Activated naive CD4-positive, alpha-beta T cell (primary cell): ENCODE data around the gene RIMS1.

ENCODE experiments used
- DNase-seq, 4 experiments: peaks; one replicate each; lab custom pipeline; 2025; lab: John Stamatoyannopoulos, UW

Gene RIMS1

DNA sequence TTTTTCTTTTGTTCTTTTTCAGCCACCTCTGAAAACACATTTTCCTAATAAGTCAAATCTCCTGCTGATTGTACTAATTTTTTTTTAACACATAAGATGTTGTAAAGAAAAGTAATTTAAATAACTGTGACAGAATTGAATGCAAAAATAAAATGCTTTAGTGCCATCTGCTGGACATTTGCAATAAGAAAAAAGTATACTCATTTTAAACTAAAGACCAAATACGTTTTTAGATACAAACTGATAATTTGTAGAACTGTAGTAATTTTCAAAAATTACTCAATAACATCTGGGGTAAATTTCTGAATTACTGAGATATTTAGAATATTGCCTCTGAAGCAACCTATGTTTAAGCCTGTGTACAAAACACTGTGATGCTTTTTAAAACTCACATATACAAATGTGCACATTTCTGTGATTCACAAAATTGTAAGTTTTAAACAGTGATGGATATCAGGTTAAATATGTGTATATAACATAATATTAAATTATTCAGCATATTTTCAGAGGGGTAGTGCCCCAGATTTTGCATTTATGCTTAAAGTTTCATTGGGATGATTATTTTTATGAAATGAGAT, 198.7 kb downstream of the RIMS1 start:
- no peak for DNase-seq

DNA sequence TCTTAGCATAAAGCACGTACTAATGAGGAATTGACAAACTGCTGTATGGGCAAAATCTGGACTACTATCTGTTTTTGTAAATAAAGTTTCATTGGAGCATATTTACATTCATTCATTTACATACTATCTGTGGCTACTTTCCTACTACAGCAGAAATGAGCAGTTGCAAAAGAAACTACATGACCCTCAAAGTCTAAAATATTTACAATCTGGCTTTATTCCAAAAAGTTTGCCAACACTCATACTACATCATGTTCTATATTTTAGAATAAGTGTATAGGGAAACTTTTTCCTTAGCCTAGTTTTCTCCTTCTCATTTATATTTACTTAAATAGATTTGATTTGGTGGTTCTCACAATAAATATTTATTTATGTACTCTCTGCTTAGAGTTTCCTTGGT, 208.2 kb downstream of the RIMS1 start:
- DNase-seq, result no peak

DNA sequence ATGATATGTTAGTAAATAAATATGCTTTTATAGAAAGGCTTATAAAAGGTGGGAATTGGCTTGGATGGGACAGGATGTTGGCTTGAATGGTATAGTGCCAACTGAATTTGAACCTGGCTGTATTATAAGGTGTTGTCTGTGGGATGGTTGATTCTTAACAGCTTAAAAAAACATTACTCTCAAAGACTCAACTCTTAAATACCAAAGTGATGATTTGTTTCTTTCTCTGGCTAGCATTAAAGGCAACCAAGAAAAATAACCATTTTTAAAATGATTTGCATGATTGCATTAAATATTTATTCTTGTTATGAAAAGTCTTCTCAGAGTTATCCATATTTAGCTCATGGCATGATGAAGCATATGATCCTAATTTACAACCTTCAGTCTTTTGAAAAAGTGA, 216.2 kb downstream of the RIMS1 start:
- no peak for DNase-seq

DNA sequence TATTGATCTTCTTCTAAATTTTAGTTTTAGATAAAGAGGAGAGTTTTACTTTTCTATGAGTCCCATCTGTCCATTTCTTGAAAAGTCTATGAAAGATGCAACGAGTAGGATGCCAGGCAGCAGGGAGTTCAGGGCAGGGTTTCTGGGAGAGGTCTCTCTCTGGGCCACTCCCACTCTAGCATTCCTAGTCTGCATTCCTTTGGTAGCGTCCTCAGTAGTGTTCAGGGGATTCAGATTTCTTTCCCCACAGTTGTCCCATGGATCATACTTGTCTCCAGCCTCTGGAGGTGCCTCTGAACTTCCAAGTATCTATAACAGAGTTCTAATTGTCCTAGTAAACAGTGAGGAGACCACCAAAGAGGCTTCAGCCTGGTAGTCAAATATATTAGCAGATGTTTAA, 225.3 kb downstream of the RIMS1 start:
- no peak for DNase-seq

DNA sequence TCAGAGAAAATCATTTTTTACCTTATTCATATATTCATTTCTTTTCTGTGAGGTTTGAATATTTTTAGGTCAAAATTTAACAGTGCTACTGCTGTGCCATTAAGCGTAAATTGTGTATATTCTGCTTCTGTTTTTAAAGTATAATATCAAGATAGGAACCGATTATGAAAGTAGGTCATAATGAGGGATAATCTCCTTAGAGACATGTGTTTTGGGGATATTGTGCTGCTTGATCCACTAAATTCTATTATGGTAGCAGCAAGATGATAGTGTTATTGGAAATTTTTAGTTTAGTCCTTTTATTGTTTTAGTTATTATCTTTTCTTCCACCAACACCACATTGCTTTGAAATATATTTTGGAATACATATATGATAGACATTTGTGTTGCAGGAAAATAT, 244.0 kb downstream of the RIMS1 start:
- DNase-seq, result no peak

DNA sequence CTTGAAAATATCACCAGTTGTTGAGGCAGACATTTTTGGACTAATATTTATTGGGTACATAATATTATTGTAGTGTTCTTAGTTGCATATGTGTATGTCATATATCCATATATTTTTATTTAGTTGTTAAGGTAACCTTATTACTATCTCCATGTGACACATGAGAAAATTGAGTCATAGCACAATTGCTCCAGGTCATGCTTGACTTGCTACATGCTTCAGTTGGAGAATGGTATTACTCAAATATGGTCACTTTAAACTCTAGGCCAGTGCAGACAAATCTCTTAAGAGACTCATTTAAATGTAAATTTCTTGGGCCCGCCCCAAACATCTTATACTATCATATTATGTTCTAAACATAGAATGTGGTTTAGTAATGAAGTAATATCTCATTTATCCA, 246.1 kb downstream of the RIMS1 start:
- DNase-seq, result no peak

DNA sequence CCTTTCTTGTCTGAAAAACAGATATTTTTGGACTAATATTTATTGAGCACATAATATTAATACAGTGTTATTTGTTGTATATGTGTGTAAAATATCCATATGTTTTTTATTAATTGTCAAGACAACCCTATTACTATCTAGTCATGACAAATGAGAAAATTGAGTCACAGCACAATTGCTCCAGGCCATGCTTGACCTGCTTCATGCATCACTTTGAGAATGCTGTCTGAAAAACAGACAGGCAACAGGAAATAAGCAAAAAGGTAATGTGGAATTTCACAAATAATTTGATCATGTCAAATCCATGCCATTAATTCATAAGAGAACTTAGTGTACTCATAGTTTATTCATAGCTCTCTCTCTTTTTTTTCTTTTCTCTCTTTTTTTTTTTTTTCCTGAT, 246.5 kb downstream of the RIMS1 start:
- no peak for DNase-seq

DNA sequence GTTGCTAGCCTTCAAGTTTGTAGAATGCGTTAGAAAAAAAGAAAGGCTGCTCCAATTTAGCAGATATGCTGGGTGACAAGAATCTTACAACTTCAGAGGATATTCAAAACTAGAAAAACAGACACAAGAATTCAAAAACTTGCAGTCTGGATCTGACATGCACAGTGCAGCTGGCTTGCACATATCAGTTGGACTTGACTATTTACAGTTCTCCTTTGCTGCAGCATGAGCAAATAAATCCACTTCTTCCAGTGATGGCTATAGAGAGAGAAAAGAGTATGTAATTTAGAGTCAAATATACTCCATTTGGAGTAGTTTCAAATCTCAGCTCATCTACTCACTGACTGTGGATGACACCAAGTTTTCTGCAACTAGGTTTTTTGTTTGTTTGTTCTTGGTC, 247.0 kb downstream of the RIMS1 start:
- no peak for DNase-seq

DNA sequence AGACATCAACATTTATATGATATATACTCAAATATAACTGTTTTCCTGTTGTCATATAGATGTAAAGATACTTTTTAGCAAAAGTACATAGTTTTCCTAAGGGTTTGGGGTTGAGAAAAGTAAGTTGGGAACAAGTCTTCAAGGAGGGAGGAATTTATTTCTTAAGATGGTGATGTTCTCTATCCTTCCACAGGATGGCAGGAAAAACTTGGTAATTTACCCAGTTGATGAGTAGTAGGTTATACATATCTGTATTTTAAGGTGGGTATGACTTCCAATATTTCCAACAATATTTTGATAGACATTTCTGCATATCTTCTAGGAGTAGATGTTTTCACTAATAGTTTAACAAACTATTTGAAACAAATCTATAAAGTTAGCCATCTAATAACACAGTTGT, 254.4 kb downstream of the RIMS1 start:
- DNase-seq, result no peak

DNA sequence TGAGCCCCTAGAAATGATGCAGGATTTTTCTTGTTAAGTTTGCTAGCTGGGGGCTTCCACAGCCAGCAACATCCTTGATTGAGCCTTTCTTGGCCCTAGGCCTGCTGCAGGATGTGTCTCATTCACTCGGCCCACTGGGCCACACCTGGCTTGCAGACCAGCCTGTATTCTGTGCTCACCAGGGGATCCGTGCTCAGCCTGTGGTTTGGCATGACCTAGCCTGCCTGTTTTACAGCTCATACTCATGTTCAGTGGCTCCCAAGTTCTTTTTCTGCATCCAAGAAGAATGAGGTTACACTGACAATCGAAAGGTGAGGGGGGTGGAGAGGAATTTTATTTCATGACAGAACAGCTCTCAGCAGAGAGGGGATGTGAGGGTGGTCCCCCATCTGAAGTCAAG, 263.4 kb downstream of the RIMS1 start:
- no peak for DNase-seq

DNA sequence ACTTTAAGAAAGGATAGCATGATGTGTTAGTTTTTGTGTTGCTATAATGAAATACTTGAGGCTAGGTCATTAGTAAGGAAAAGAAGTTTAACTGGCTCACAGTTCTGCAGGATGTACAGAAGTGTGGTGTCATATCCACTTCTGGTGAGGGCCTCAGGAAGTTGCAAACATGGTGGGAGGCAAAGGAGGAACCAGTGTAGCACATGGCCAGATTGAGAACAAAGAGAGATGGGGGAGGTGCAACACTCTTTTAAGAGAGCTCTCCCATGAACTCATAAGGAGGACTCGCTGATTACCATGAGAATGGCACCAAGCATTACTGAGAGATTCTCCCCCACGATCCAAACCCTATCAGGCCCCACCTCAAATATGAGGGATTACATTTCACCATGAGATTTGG, 265.4 kb downstream of the RIMS1 start:
- DNase-seq, result no peak

DNA sequence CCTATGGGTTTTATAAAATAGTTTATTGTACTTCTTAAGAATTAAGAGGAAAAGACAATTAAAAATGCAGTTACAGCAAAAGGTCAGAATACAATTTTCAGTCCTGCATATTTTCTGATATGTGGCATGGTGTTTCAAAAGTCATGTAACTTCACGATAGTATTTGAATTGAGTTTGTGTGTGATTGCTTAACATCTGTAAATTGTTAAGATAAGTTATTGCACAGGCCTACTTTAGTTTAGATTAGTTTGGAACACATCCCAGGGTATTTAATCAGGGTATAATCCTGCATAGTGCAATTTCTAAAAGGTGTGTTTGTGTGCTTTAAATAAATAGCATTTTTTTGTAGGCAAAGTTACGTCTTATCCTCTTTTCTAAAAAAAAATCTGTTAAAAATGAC, 289.6 kb downstream of the RIMS1 start:
- DNase-seq, result no peak

DNA sequence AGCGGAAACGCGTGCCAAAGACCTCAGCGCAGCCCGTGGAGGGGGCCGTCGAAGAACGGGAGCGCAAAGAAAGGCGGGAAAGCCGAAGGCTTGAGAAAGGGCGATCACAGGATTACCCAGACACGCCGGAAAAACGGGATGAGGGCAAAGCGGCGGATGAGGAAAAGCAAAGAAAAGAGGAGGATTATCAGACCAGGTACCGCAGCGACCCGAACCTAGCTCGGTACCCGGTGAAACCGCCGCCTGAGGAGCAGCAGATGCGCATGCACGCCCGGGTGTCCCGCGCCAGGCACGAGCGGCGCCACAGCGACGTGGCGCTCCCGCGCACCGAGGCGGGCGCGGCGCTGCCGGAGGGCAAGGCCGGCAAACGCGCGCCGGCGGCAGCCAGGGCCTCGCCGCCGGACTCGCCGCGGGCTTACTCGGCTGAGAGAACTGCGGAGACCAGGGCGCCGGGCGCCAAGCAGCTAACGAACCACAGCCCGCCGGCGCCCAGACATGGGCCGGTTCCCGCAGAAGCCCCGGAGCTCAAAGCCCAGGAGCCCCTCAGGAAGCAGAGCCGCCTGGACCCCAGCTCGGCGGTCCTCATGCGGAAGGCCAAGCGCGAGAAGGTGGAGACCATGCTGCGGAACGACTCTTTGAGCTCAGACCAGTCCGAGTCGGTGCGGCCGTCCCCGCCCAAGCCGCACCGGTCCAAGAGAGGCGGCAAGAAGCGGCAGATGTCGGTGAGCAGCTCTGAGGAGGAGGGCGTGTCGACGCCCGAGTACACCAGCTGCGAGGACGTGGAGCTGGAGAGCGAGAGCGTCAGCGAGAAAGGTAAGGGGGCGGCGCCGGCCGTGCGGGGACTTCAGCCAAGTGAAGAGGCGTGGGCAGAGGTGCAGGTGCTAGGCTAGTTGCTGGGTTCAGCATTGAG, 296.2 kb downstream of the RIMS1 start:
- DNase-seq, result no peak

DNA sequence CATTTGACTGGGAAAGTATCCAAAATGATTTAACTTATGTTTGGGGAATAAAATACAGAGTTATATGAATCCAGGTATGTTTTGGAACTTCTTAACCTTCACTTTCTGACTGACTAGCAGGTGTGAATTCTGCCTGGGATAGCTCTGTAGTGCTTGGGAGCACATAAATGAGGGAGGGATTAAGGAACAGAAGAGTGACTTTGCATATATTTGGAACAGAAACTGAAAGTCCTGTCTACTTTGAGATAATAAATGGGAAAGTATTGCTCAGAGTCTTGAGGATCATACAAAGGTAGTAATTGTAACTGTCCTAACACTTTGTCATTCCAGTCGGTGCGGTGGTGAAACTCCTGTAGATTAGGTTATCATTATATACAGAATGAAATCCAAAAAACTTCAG, 317.6 kb downstream of the RIMS1 start:
- DNase-seq, result no peak

DNA sequence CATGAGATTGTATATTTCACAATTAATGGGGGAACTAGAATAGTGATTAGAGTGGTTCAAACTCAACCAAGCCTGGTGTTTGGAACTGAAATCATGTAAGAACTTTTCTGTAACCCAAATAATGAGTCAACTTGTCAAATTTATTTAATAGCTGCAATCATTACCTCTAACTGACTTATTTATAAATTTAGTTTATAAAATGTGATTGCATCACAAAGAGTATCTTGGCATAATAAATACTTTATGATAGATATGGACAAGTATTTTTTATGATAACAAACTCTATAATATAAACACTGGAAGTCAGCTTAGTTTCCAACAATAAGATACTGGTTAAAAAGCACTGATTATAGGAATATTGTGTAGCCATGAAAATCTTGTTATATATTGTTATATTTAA, 319.1 kb downstream of the RIMS1 start:
- no peak for DNase-seq

DNA sequence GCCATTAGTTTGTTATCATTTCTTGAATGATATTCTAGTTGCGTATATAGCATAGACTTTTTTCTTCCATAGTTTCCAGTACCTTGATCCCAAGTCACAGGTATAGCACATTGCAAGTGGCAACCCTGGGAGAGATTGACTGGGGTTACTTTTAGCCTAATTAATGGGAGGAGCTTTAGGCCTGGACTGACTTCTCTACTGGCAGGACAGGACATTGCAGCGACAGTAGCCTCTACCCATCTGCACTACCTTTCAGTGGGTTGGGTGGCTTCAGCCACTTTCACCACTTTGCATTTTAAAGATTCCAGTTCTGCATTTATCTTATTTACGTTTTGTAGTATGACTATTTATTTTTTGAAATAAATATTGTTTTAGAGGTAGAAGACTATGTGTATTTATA, 320.3 kb downstream of the RIMS1 start:
- DNase-seq, result no peak

DNA sequence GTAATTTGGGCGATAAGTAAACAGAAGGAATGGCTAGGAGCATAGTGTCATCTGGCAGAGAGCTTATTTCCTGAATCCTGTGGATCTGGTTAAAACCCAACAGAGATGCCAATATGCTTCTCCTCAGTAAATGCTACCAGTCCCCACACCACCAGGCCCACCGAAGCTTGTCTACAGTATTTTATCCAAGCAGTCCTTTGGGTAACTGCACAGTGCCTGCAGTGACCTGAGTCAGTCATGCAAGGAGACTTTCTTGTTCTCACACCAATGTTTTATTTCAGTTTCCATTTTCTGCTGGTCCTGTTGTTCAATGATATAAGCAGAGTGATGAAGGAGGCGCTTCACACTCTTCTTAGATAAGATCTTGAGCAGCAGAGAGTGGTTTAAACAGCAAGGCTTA, 326.3 kb downstream of the RIMS1 start:
- no peak for DNase-seq

DNA sequence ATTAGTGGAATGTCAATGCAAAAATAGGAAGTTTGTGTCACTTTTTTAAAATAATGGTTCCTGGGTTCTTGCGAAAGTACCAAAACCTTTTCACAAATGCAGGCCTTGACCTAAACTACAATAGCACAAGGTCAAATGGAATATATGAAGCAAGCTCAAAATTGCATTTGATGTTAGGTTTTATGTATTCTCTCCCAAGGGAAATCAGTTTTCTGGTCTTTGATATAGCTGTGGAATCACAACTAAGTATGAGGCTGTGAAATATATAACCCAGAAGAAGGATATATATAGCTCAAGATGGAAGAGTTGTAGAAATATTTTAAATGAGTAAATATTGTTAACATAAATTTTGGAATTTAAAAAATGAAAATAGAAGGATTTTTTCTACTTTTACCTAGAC, 327.3 kb downstream of the RIMS1 start:
- no peak for DNase-seq

DNA sequence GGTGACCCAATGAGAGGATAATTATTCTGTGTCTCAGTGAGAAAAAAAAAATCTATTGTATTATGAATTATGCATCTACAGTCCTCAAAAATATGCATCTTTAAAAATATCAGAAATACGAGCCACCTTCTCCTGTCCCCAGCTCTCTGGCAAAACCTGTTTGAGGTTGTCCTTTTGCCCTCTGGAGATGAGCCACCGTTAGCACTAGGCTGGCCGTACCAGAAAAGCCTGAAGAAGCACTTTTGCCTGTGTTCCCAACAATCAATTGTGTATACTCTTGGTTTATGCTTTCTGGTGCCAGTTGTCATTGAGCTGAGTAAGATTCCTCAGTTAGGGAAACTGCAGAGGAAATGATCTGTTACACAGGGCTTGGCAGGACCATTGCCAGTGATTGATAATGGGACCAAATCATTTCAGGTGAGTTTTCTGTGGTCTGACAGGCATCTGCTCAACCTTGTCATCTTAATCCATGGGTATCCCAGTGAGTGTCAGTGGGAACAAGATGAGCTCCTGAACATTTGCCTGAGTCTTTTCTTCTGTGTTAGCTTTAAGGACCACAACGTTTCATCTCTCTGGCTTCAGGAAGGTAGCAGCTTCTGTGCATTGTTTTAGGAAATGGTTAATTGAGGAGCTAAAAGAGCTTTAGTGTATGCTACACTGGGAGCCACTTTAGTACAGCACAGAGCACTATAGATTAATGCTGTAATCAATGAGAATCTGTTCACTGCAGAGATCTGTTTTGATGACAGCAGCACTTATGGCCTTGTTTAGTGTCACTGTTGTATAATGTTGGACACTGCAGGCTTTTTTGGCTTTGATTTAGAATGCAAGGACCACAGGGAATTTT, 330.1 kb downstream of the RIMS1 start:
- no peak for DNase-seq

DNA sequence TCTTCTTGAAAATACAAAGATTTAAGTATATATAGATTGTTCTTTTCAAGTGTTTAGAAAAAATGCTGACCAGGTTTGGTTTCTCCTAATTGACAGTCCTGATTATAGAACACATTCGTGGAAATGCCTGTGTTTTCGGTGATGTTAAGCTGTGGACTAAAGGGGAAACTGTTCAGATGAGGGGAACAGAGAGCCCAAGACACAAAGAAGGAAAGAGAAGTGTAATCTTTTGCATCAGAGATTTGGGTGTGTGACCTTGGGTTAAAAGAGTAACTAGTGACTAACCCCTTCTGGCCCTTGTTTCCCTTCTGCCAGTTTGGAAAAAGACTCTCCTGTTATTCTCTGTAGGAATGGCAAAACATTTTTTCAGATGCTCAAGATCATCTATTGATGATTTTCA, 331.3 kb downstream of the RIMS1 start:
- no peak for DNase-seq

DNA sequence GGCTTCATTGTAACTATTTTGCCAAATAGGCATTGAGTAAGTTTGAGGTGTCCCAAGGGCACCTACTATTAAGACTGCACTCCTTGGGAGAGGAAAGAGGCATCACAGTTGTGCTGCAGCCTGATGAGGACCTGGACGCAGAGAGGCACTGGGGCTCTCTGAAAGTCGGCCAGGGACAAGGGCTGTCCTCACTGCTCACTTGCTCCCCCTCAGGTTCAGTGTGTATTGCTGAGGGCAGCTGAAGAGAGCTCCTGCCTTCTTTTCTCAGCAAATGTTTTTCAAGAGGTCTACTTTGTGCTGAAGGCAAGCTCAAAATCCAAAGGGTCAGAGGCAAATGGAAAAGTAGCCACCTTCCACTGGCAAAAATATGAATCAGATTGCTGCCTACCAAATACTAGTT, 331.8 kb downstream of the RIMS1 start:
- no peak for DNase-seq

DNA sequence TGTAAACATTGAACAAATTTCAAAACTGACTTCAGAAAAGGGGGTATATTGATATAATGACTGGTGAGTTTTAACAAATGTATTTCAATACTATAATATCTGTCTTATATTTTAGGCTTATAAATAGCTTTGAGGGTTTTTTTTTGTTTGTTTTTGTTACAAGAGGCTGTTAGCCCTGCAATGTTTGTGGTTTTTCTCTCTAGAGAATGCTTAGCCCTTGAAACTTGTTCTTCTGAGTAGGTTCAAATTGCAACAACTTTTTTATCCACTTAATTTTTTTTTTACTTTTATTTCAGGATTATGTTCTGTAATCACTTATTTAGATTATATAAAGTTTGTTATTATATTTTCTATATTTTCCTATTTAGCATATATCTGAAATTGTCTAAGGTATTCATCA, 333.2 kb downstream of the RIMS1 start:
- no peak for DNase-seq

DNA sequence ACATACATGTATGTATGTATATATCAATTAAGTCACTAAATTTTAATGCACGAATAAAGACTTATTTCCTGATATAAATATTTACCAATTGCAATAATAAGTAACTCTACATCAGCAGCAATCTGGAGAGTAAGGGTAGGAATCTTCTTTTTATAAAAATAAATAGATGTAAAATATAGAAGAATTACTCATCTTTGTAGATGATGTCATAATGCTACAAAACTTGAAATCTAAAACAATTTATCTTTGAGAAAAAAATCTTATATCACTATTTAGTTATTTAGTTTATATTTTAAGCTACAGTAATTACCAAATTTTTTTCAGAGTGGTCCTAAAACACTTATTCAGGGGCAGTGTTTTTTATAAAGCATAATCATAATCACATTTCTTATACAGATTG, 351.7 kb downstream of the RIMS1 start:
- DNase-seq, result no peak
